Kidney (tissue), 14 donors: ENCODE measurements around the gene VPS4A. TPM values are rescaled to one million over a fixed set of nuclear protein-coding genes. Genes with fewer than 3 reads are reported as not detected.
A peak's percentile ranks its signal among the peaks of the same experiment; 100 is the strongest.

Source experiments
- DNase-seq, 5 donors: peaks; one replicate each; pipeline ENCODE4 v3.0.0-alpha.2; 2013 to 2020
- FAIRE-seq: peaks from 2 replicates; lab custom pipeline; 2012; peaks lifted over from hg19 to GRCh38; lab: Jason Lieb, UNC
- H3K27ac ChIP-seq, 2 donors: one replicate each; pipeline ENCODE4 v1.7.0; 2013; ENCODE audit warnings: low read depth in 2 of 2, low read length in 2 of 2, inconsistent platforms in 1 of 2
- H3K27me3 ChIP-seq: one replicate; pipeline ENCODE4 v1.7.1; 2013; ENCODE audit warnings: low read length, inconsistent platforms; ENCODE audit not compliant: control insufficient read depth, insufficient read depth
- H3K36me3 ChIP-seq, 3 donors: one replicate each; pipeline versions ENCODE4 v1.7.0 to v1.7.1; 2013; ENCODE audit warnings: low read length in 3 of 3, control low read depth in 1 of 3, inconsistent platforms in 1 of 3; ENCODE audit not compliant: insufficient read depth in 3 of 3, control insufficient read depth in 2 of 3
- H3K4me1 ChIP-seq, 3 donors: one replicate each; pipeline versions ENCODE4 v1.7.0 to v1.7.1; 2013; ENCODE audit warnings: low read length in 3 of 3, inconsistent platforms in 1 of 3, low read depth in 1 of 3; ENCODE audit not compliant: control insufficient read depth in 2 of 3, insufficient read depth in 2 of 3
- H3K4me3 ChIP-seq, 3 donors: one replicate each; pipeline versions ENCODE4 v1.7.0 to v1.8.1; 2013; ENCODE audit warnings: low read length in 3 of 3, control low read depth in 1 of 3, inconsistent platforms in 1 of 3
- H3K9ac ChIP-seq, 3 donors: one replicate each; pipeline versions ENCODE4 v1.7.0 to v1.7.1; 2013; ENCODE audit warnings: low read length in 3 of 3, control low read depth in 1 of 3, inconsistent platforms in 1 of 3
- H3K9me3 ChIP-seq, 3 donors: one replicate each; pipeline versions ENCODE4 v1.7.0 to v1.7.1; 2013; ENCODE audit warnings: low read length in 3 of 3, control low read depth in 1 of 3, inconsistent platforms in 1 of 3; ENCODE audit not compliant: control insufficient read depth in 2 of 3, insufficient read depth in 1 of 3
- CTCF ChIP-seq: IDR thresholded peaks from 3 replicates; pipeline ENCODE4 v1.5.1; 2012; ENCODE audit warnings: mild to moderate bottlenecking, moderate library complexity, borderline replicate concordance; ENCODE audit not compliant: insufficient read depth; ENCODE audit errors: extremely low read depth
- intact Hi-C: fragments of 100-400 bp; cut with DNase I; formaldehyde crosslinking; loops from one replicate; pipeline ENCODE4 v1.11.1; 2022
- polyA plus RNA-seq: library from polyadenylated mRNA; stranded (reverse); fragments of 350-450 nt; fragmentation: Illumina TruSeq; extraction: RNeasy Lipid Tissue Mini Kit (QIAGEN cat#74804); gene quantifications from one replicate; pipeline ENCODE4 v1.2.3, GENCODE V29; 2014; ENCODE audit warnings: low read depth, low replicate concordance; ENCODE audit not compliant: insufficient read depth
- total RNA-seq: library from RNA; stranded (reverse); fragmentation: NEBNext Ultra II Directional; extraction: Animal tissue kit (Norgen Biotek cat#: 25700); gene quantifications from one replicate; pipeline ENCODE4 v1.2.1, GENCODE V29; 2021
- donor health status: control.
- donor health status: control.
- donor health status: control.
- donor health status: control.
- donor health status: control.
- donor health status: DM: yes; HTN: yes; CAD: no.
- donor health status: Normal renal cell carcinoma (clear cell type).

The VPS4A gene
- total and polyA plus RNA-seq, 2 donors from 2014 or later, result 38.6 to 62.1 TPM

- peaks cover 7 to 68% (median 57%) of the 10 kb centered on the region in 3 donors for H3K36me3 ChIP-seq
- H3K9ac ChIP-seq, result no peak overlapping the region
- H3K27me3 ChIP-seq, result no peaks in the 10 kb centered on the region
- H3K4me3 ChIP-seq, result no peak overlapping the region
- intact Hi-C loops, result no loop called here
- FAIRE-seq (no peak), DNase-seq (peak in 1 of 5 donors; percentile 42)
- H3K9me3 ChIP-seq, result no peaks in the 10 kb centered on the region
- peaks cover 0 to 18% (median 17%) of the 10 kb centered on the region in 3 donors for H3K4me1 ChIP-seq
- H3K27ac ChIP-seq, result no peak overlapping the region
- no peak for TF ChIP-seq CTCF
Observed at GRCh38 chr16:69320740-69321073, 9.6 kb downstream of the VPS4A start.

GRCh38 chr16:69321080-69321479 lies 9.9 kb downstream of the VPS4A start:
- Histone ChIP-seq H3K4me3 (no peak overlapping the region), H3K9me3 (no peaks in the 10 kb centered on the region), H3K9ac (no peak overlapping the region), H3K4me1 (peaks cover 0 to 21% (median 21%) of the 10 kb centered on the region in 3 donors), H3K27ac (no peak overlapping the region), H3K36me3 (peaks cover 7 to 68% (median 56%) of the 10 kb centered on the region in 3 donors), H3K27me3 (no peaks in the 10 kb centered on the region)
- DNase-seq (no peak), FAIRE-seq (no peak)
- TF ChIP-seq CTCF, result no peak
- intact Hi-C loops, result no loop called here

GRCh38 chr16:69322343-69322742 lies 11.2 kb downstream of the VPS4A start:
- intact Hi-C loops, result no loop called here
- H3K9me3 ChIP-seq, result no peaks in the 10 kb centered on the region
- no peak for FAIRE-seq
- no peak for TF ChIP-seq CTCF
- no peak for DNase-seq
- H3K27ac ChIP-seq, result no peak overlapping the region
- H3K27me3 ChIP-seq, result no peaks in the 10 kb centered on the region
- no peak overlapping the region for H3K4me3 ChIP-seq
- peaks cover 0 to 30% (median 25%) of the 10 kb centered on the region in 3 donors for H3K4me1 ChIP-seq
- peaks cover 7 to 59% (median 45%) of the 10 kb centered on the region in 3 donors for H3K36me3 ChIP-seq
- no peak overlapping the region for H3K9ac ChIP-seq

- FAIRE-seq (no peak), DNase-seq (peak in 1 of 5 donors; percentile 64)
- peaks cover 0 to 30% (median 30%) of the 10 kb centered on the region in 3 donors for H3K4me1 ChIP-seq
- intact Hi-C loops, result no loop called here
- no peak overlapping the region for H3K27ac ChIP-seq
- no peak overlapping the region for H3K4me3 ChIP-seq
- H3K9ac ChIP-seq, result no peak overlapping the region
- no peak for TF ChIP-seq CTCF
- H3K9me3 ChIP-seq, result no peaks in the 10 kb centered on the region
- H3K36me3 ChIP-seq, result peaks cover 7 to 59% (median 44%) of the 10 kb centered on the region in 3 donors
- H3K27me3 ChIP-seq, result no peaks in the 10 kb centered on the region
Observed at GRCh38 chr16:69323415-69323814, 12.3 kb downstream of the VPS4A start.
